GM12878 (cell line): ENCODE results near the gene SH2D3A. TPM values are rescaled to one million over a fixed set of nuclear protein-coding genes. Genes with fewer than 3 reads are reported as not detected.

ENCODE experiments used
- GABPA ChIP-seq: IDR thresholded peaks from 2 replicates; pipeline ENCODE4 v1.6.1; 2014; ENCODE audit warnings: antibody characterized with exemption, low read depth, mild to moderate bottlenecking, inconsistent platforms
- HDGF ChIP-seq: fragments of 450-650 bp; IDR thresholded peaks from 2 replicates; pipeline ENCODE4 v1.6.1; 2016; ENCODE audit warnings: antibody characterized with exemption
- IRF4 ChIP-seq: IDR thresholded peaks from 2 replicates; pipeline ENCODE4 v1.6.1; 2011; ENCODE audit warnings: low read depth, low read length
- KDM1A ChIP-seq: fragments of 200-600 bp; sonication (generic); IDR thresholded peaks from 2 replicates; pipeline ENCODE4 v1.6.1; 2016; ENCODE audit warnings: borderline replicate concordance
- MEF2A ChIP-seq: IDR thresholded peaks from 2 replicates; pipeline ENCODE4 v1.6.1; 2011; ENCODE audit warnings: low read depth, mild to moderate bottlenecking, low read length, moderate library complexity; ENCODE audit not compliant: insufficient read depth
- NFYA ChIP-seq: IDR thresholded peaks from 2 replicates; pipeline ENCODE4 v1.6.1; 2011; ENCODE audit warnings: low read depth, mild to moderate bottlenecking, low read length, improper control_type of control experiment, borderline replicate concordance
- NR2F1 ChIP-seq: fragments of 450-650 bp; conservative IDR thresholded peaks from 2 replicates; pipeline ENCODE4 v1.6.1; 2017; ENCODE audit warnings: mild to moderate bottlenecking
- RAD51 ChIP-seq: fragments of 450-650 bp; IDR thresholded peaks from 2 replicates; pipeline ENCODE4 v1.6.1; 2016; ENCODE audit warnings: moderate library complexity, mild to moderate bottlenecking, inconsistent platforms
- RFX5 ChIP-seq: IDR thresholded peaks from 2 replicates; pipeline ENCODE4 v1.6.1; 2011; ENCODE audit warnings: low read depth, low read length, improper control_type of control experiment
- SMARCA5 ChIP-seq: fragments of 450-650 bp; IDR thresholded peaks from 2 replicates; pipeline ENCODE4 v1.6.1; 2017; ENCODE audit warnings: mild to moderate bottlenecking
- TBL1XR1 ChIP-seq: IDR thresholded peaks from 2 replicates; pipeline ENCODE4 v1.6.1; 2012; ENCODE audit warnings: low read depth, low read length, improper control_type of control experiment
- TCF3 ChIP-seq: IDR thresholded peaks from 2 replicates; pipeline ENCODE4 v1.6.1; 2012; ENCODE audit warnings: low read depth, mild to moderate bottlenecking, low read length, borderline replicate concordance; ENCODE audit not compliant: insufficient read depth
- ZZZ3 ChIP-seq: IDR thresholded peaks from 2 replicates; pipeline ENCODE4 v1.6.1; 2011; ENCODE audit warnings: low read depth; ENCODE audit not compliant: control insufficient read depth, insufficient read length
- polyA plus RNA-seq, 11 experiments: library from polyadenylated mRNA; depleted of rRNA in 4 of 11; unstranded in 6 of 11; stranded (reverse) in 5 of 11; fragments of >200 nt; fragmentation: Nextera tagmentation in 4 of 11; fragmentation: Illumina TruSeq in 1 of 11; extraction: Ambion mirVana in 4 of 11; extraction: Trizol in 1 of 11; gene quantifications; 1 replicate in 1 of 11; 2 replicates in 10 of 11; pipeline versions ENCODE4 v1.2.1 to v1.2.3, GENCODE V29; 2011 to 2016; ENCODE audit warnings: inconsistent platforms in 2 of 11, missing spikeins in 2 of 11, low read depth in 1 of 11
- total RNA-seq, 4 experiments: library from RNA; depleted of rRNA in 3 of 4; stranded (reverse); fragments of >200 nt in 3 of 4; fragmentation: Illumina TruSeq in 1 of 4; extraction: Trizol in 1 of 4; gene quantifications; 2 replicates each; pipeline versions ENCODE4 v1.2.1 to v1.2.3, GENCODE V29; 2013 to 2021
- TF ChIP-seq, protein P1 (sequence below): IDR thresholded peaks from 2 replicates; pipeline ENCODE4 v1.6.1; 2012; ENCODE audit warnings: low read length, inconsistent platforms
- TF ChIP-seq, protein P2 (sequence below): fragments of 450-650 bp; IDR thresholded peaks from 2 replicates; pipeline ENCODE4 v1.6.1; 2017; ENCODE audit warnings: mild to moderate bottlenecking, moderate library complexity
- TF ChIP-seq, protein P3 (sequence below): IDR thresholded peaks from 2 replicates; pipeline ENCODE4 v1.6.1; 2011; ENCODE audit warnings: low read depth, low read length, improper control_type of control experiment, borderline replicate concordance
- TF ChIP-seq, protein P4 (sequence below): fragments of 450-650 bp; IDR thresholded peaks from 2 replicates; pipeline ENCODE4 v1.6.1; 2017; ENCODE audit warnings: mild to moderate bottlenecking
- TF ChIP-seq, protein P5 (sequence below): fragments of 450-650 bp; IDR thresholded peaks from 2 replicates; pipeline ENCODE4 v1.6.1; 2016; ENCODE audit warnings: mild to moderate bottlenecking
- TF ChIP-seq, protein P6 (sequence below): fragments of 450-650 bp; IDR thresholded peaks from 2 replicates; pipeline ENCODE4 v1.6.1; 2017; ENCODE audit warnings: mild to moderate bottlenecking, low read depth, inconsistent platforms; ENCODE audit not compliant: poor library complexity, severe bottlenecking

Gene SH2D3A
- total and polyA plus RNA-seq, 10 of the 15 experiments (the other 5 are each of a cell fraction or from before 2014, with no cell fraction given) = 0.77 to 24.4 (median 9.5) TPM

DNA sequence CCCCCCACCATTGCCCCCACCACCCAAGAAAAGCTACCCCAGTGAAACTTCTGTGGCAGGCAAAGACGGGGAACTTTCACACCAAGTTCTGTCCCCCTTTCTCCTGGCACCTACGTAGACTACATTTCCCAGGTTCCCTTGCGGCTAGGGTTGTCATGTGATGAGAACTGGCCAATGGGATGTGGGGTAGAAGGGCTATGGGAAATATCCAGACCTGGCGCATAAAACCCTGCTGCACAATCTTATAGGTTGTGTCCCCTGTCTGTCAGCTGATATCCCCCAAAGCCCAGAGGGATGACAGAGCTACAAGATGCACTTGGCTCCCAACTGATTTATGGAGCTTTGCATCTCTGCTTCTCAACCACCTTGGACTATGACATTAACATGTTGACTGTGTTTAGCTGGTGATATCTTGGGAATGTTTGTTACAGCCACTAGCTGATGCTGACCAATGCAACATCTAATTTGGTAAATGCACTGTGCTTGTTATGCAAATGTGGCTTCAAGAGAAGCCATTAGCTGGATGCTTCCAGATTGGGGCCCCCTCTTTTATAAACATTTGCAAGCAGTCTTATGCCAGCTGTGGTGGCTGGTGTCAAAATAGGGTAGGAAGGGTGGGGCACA is 6.1 kb downstream of the SH2D3A start (continued):
- TF ChIP-seq IRF4 = no peak
- no peak for TF ChIP-seq ZZZ3
- TF ChIP-seq, protein P1, sequence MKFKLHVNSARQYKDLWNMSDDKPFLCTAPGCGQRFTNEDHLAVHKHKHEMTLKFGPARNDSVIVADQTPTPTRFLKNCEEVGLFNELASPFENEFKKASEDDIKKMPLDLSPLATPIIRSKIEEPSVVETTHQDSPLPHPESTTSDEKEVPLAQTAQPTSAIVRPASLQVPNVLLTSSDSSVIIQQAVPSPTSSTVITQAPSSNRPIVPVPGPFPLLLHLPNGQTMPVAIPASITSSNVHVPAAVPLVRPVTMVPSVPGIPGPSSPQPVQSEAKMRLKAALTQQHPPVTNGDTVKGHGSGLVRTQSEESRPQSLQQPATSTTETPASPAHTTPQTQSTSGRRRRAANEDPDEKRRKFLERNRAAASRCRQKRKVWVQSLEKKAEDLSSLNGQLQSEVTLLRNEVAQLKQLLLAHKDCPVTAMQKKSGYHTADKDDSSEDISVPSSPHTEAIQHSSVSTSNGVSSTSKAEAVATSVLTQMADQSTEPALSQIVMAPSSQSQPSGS = no peak
- TF ChIP-seq HDGF = no peak
- TF ChIP-seq RFX5 = no peak
- TF ChIP-seq, protein P2, sequence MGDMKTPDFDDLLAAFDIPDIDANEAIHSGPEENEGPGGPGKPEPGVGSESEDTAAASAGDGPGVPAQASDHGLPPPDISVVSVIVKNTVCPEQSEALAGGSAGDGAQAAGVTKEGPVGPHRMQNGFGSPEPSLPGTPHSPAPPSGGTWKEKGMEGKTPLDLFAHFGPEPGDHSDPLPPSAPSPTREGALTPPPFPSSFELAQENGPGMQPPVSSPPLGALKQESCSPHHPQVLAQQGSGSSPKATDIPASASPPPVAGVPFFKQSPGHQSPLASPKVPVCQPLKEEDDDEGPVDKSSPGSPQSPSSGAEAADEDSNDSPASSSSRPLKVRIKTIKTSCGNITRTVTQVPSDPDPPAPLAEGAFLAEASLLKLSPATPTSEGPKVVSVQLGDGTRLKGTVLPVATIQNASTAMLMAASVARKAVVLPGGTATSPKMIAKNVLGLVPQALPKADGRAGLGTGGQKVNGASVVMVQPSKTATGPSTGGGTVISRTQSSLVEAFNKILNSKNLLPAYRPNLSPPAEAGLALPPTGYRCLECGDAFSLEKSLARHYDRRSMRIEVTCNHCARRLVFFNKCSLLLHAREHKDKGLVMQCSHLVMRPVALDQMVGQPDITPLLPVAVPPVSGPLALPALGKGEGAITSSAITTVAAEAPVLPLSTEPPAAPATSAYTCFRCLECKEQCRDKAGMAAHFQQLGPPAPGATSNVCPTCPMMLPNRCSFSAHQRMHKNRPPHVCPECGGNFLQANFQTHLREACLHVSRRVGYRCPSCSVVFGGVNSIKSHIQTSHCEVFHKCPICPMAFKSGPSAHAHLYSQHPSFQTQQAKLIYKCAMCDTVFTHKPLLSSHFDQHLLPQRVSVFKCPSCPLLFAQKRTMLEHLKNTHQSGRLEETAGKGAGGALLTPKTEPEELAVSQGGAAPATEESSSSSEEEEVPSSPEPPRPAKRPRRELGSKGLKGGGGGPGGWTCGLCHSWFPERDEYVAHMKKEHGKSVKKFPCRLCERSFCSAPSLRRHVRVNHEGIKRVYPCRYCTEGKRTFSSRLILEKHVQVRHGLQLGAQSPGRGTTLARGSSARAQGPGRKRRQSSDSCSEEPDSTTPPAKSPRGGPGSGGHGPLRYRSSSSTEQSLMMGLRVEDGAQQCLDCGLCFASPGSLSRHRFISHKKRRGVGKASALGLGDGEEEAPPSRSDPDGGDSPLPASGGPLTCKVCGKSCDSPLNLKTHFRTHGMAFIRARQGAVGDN = no peak
- no peak for TF ChIP-seq GABPA
- TF ChIP-seq, protein P3, sequence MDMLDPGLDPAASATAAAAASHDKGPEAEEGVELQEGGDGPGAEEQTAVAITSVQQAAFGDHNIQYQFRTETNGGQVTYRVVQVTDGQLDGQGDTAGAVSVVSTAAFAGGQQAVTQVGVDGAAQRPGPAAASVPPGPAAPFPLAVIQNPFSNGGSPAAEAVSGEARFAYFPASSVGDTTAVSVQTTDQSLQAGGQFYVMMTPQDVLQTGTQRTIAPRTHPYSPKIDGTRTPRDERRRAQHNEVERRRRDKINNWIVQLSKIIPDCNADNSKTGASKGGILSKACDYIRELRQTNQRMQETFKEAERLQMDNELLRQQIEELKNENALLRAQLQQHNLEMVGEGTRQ = peak; percentile 25; the same call in 1 of the 2 replicates
- TF ChIP-seq, protein P4, sequence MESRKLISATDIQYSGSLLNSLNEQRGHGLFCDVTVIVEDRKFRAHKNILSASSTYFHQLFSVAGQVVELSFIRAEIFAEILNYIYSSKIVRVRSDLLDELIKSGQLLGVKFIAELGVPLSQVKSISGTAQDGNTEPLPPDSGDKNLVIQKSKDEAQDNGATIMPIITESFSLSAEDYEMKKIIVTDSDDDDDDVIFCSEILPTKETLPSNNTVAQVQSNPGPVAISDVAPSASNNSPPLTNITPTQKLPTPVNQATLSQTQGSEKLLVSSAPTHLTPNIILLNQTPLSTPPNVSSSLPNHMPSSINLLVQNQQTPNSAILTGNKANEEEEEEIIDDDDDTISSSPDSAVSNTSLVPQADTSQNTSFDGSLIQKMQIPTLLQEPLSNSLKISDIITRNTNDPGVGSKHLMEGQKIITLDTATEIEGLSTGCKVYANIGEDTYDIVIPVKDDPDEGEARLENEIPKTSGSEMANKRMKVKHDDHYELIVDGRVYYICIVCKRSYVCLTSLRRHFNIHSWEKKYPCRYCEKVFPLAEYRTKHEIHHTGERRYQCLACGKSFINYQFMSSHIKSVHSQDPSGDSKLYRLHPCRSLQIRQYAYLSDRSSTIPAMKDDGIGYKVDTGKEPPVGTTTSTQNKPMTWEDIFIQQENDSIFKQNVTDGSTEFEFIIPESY = peak; percentile 54; the same call in 1 of the 2 replicates
- no peak for TF ChIP-seq TBL1XR1
- TF ChIP-seq, protein P5, sequence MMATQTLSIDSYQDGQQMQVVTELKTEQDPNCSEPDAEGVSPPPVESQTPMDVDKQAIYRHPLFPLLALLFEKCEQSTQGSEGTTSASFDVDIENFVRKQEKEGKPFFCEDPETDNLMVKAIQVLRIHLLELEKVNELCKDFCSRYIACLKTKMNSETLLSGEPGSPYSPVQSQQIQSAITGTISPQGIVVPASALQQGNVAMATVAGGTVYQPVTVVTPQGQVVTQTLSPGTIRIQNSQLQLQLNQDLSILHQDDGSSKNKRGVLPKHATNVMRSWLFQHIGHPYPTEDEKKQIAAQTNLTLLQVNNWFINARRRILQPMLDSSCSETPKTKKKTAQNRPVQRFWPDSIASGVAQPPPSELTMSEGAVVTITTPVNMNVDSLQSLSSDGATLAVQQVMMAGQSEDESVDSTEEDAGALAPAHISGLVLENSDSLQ = peak; percentile 62
- no peak for TF ChIP-seq MEF2A
- TF ChIP-seq NR2F1 = no peak
- TF ChIP-seq SMARCA5 = no peak
- TF ChIP-seq, protein P6, sequence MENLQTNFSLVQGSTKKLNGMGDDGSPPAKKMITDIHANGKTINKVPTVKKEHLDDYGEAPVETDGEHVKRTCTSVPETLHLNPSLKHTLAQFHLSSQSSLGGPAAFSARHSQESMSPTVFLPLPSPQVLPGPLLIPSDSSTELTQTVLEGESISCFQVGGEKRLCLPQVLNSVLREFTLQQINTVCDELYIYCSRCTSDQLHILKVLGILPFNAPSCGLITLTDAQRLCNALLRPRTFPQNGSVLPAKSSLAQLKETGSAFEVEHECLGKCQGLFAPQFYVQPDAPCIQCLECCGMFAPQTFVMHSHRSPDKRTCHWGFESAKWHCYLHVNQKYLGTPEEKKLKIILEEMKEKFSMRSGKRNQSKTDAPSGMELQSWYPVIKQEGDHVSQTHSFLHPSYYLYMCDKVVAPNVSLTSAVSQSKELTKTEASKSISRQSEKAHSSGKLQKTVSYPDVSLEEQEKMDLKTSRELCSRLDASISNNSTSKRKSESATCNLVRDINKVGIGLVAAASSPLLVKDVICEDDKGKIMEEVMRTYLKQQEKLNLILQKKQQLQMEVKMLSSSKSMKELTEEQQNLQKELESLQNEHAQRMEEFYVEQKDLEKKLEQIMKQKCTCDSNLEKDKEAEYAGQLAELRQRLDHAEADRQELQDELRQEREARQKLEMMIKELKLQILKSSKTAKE = no peak
- TF ChIP-seq RAD51 = peak; percentile 38; the same call in 1 of the 2 replicates
- no peak for TF ChIP-seq TCF3
- no peak for TF ChIP-seq NFYA
- no peak for TF ChIP-seq KDM1A
